ENCODE data around the gene PIK3C2G. TPM values are rescaled to one million over a fixed set of nuclear protein-coding genes. Genes with fewer than 3 reads are reported as not detected.

PIK3C2G gene
- total RNA-seq, 1 experiment from 2014 or later: not detected

DNA sequence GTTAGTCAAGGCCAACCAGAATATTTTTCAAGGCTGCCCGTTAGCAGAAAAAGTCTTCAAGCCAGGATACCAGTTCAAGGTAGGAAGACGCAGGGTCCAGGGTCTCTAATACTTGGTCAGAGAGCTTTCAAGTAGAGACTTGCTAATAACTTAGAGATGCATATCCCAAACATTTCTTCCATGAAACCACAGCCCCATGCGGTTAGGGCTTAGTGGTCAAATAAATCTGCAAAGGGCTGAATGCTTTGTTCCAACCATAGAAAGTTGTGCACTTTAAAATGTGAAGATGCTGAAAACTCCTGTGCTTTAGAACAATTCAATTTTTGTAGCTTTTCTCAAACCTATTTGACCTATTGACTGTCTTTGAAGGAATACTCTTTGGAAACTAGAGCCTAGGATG, 208.9 kb downstream of the PIK3C2G start:
- ChIA-PET CTCF (no interaction called here), POLR2A (no interaction called here)
- H3K4me1 ChIP-seq (ENCODE audit: control insufficient read depth, insufficient read depth, low read length): no peaks in the 10 kb centered on the region
- H3K4me3 ChIP-seq (ENCODE audit: low read depth in 2 of 2, low read length in 2 of 2): no peak overlapping the region
- H3K27ac ChIP-seq (ENCODE audit: low read length): no peak overlapping the region
- TF ChIP-seq, protein P1, sequence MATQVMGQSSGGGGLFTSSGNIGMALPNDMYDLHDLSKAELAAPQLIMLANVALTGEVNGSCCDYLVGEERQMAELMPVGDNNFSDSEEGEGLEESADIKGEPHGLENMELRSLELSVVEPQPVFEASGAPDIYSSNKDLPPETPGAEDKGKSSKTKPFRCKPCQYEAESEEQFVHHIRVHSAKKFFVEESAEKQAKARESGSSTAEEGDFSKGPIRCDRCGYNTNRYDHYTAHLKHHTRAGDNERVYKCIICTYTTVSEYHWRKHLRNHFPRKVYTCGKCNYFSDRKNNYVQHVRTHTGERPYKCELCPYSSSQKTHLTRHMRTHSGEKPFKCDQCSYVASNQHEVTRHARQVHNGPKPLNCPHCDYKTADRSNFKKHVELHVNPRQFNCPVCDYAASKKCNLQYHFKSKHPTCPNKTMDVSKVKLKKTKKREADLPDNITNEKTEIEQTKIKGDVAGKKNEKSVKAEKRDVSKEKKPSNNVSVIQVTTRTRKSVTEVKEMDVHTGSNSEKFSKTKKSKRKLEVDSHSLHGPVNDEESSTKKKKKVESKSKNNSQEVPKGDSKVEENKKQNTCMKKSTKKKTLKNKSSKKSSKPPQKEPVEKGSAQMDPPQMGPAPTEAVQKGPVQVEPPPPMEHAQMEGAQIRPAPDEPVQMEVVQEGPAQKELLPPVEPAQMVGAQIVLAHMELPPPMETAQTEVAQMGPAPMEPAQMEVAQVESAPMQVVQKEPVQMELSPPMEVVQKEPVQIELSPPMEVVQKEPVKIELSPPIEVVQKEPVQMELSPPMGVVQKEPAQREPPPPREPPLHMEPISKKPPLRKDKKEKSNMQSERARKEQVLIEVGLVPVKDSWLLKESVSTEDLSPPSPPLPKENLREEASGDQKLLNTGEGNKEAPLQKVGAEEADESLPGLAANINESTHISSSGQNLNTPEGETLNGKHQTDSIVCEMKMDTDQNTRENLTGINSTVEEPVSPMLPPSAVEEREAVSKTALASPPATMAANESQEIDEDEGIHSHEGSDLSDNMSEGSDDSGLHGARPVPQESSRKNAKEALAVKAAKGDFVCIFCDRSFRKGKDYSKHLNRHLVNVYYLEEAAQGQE (IDR thresholded peaks at IDR 0.05; ENCODE audit: insufficient read depth in 1 of 2, low read depth in 2 of 2, low read length in 1 of 2): no peak
- TF ChIP-seq POLR2AphosphoS5 (IDR thresholded peaks at IDR 0.05; ENCODE audit: low read depth, low read length) (no peak), TCF7L2 (IDR thresholded peaks at IDR 0.05; ENCODE audit: low read depth, low read length) (no peak), SIN3A (IDR thresholded peaks at IDR 0.05; ENCODE audit: borderline replicate concordance, insufficient read depth, low read depth, low read length) (no peak)
- TF ChIP-seq, protein P2, sequence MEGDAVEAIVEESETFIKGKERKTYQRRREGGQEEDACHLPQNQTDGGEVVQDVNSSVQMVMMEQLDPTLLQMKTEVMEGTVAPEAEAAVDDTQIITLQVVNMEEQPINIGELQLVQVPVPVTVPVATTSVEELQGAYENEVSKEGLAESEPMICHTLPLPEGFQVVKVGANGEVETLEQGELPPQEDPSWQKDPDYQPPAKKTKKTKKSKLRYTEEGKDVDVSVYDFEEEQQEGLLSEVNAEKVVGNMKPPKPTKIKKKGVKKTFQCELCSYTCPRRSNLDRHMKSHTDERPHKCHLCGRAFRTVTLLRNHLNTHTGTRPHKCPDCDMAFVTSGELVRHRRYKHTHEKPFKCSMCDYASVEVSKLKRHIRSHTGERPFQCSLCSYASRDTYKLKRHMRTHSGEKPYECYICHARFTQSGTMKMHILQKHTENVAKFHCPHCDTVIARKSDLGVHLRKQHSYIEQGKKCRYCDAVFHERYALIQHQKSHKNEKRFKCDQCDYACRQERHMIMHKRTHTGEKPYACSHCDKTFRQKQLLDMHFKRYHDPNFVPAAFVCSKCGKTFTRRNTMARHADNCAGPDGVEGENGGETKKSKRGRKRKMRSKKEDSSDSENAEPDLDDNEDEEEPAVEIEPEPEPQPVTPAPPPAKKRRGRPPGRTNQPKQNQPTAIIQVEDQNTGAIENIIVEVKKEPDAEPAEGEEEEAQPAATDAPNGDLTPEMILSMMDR (IDR thresholded peaks at IDR 0.05): no peak
- ATAC-seq (no peak), DNase-seq (ENCODE audit: low read depth, low spot score) (no peak)
- H3K27me3 ChIP-seq (ENCODE audit: control insufficient read depth, insufficient read depth, low read length): no peaks in the 10 kb centered on the region
- in situ Hi-C loops (cut with HindIII; ENCODE audit: low pct_unique_long_range_greater_than_20kb, low sequenced_read_pairs): no loop called here
- no peaks in the 10 kb centered on the region for H3K36me3 ChIP-seq (ENCODE audit: control insufficient read depth, insufficient read depth, low read length)
- H3K9me3 ChIP-seq (ENCODE audit: control insufficient read depth, insufficient read depth, low read depth, low read length): no peaks in the 10 kb centered on the region
- intact Hi-C loops (cut with micrococcal nuclease; ENCODE audit: unreplicated experiment): no loop called here
- BruUV-seq (replicated peaks): no TSS peak

DNA sequence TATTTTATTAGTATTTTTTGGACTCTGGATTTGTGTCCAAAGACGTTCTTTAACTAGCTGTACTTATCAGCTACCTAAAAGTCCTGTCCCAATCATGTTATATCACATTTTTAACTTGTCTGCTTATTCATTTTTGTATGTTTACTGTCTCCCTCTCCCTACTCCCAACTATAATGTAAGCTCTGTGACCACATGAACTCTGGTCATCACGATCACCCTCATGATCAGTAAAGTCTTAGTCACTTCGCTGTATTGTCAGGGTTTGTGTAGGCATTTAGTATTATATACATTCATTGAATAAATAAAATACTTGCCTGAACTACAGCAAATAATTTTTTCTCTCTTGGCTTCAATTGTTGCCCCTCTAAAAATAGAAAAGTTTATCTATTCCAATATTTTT, 211.0 kb downstream of the PIK3C2G start:
- in situ Hi-C loops (cut with HindIII; ENCODE audit: low pct_unique_long_range_greater_than_20kb, low sequenced_read_pairs) (no loop called here), intact Hi-C loops (cut with micrococcal nuclease; ENCODE audit: unreplicated experiment) (no loop called here)
- DNase-seq (ENCODE audit: low read depth, low spot score) (no peak), ATAC-seq (no peak)
- no peaks in the 10 kb centered on the region for H3K4me1 ChIP-seq (ENCODE audit: control insufficient read depth, insufficient read depth, low read length)
- no peak overlapping the region for H3K27ac ChIP-seq (ENCODE audit: low read length)
- H3K36me3 ChIP-seq (ENCODE audit: control insufficient read depth, insufficient read depth, low read length): no peaks in the 10 kb centered on the region
- no peak overlapping the region for H3K4me3 ChIP-seq (ENCODE audit: low read depth in 2 of 2, low read length in 2 of 2)
- ChIA-PET POLR2A (no interaction called here), CTCF (no interaction called here)
- BruUV-seq (replicated peaks): no TSS peak
- H3K9me3 ChIP-seq (ENCODE audit: control insufficient read depth, insufficient read depth, low read depth, low read length): no peaks in the 10 kb centered on the region
- H3K27me3 ChIP-seq (ENCODE audit: control insufficient read depth, insufficient read depth, low read length): no peaks in the 10 kb centered on the region
- TF ChIP-seq SIN3A (IDR thresholded peaks at IDR 0.05; ENCODE audit: borderline replicate concordance, insufficient read depth, low read depth, low read length) (no peak), POLR2AphosphoS5 (IDR thresholded peaks at IDR 0.05; ENCODE audit: low read depth, low read length) (no peak), TCF7L2 (IDR thresholded peaks at IDR 0.05; ENCODE audit: low read depth, low read length) (no peak)
- TF ChIP-seq, protein P2 (IDR thresholded peaks at IDR 0.05): no peak
- TF ChIP-seq, protein P1 (IDR thresholded peaks at IDR 0.05; ENCODE audit: insufficient read depth in 1 of 2, low read depth in 2 of 2, low read length in 1 of 2): no peak
